ENCODE data around the gene GPR62.
"Not testable (repeated sequence)": the region's sequence is repeated elsewhere in the genome, so short reads cannot be mapped to it uniquely, and the experiment has no call there.

The GPR62 gene

DNA sequence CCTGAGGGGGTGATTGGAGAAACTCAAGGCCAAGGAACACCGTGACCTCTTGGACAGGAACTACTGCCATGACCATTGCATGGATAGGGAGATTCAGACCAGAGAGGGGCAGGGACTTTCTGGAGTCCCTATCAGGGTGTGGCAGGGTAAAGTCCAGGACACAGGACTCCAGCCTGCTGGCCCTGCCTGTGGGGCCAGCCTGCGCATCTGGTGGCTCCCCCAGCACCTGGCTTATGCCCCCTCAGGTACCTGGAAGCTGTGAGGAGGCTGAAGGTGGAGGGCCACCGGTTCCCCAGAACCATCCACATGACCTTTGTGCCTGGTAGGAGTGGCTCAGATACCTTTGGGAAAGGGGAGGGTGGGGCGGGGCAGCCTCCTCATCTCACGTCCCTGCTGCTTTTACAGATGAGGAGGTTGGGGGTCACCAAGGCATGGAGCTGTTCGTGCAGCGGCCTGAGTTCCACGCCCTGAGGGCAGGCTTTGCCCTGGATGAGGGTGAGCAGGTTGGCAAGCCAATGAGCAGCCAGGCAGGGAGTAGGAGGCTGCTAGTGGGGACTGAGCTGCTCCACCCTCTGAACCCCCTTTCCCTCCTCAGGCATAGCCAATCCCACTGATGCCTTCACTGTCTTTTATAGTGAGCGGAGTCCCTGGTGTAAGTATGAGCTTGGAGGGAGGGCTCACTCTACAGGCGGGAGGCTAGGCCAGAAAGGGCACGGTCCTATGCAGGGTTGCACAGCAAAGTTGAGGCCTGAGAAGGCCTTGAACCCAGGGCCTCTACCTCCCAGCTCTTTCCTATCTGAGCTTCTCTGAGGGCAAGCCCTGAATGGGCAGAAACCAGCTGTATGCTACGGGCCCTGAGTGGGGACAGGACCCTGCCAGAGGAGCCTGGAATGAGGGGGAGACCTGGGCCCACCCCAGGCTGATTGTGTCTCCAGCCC, 31.1 kb downstream of the GPR62 start:
- Histone ChIP-seq H3K36me3 (ENCODE audit: control insufficient read depth, insufficient read depth, low read length) (peaks cover 3% of the 10 kb centered on the region; the same call in 1 of the 2 replicates), H3K4me1 (ENCODE audit: control insufficient read depth, insufficient read depth, low read length) (peaks cover 8% of the 10 kb centered on the region; the same call in 1 of the 2 replicates), H3K27me3 (ENCODE audit: control insufficient read depth, insufficient read depth, low read length) (no peaks in the 10 kb centered on the region), H3K27ac (ENCODE audit: low read depth, low read length) (no peak overlapping the region), H3K9me3 (ENCODE audit: control insufficient read depth, insufficient read depth, low read length) (no peaks in the 10 kb centered on the region), H3K9ac (ENCODE audit: low read depth, low read length) (no peak overlapping the region), H3K4me3 (ENCODE audit: low read depth, low read length) (no peak overlapping the region)

DNA sequence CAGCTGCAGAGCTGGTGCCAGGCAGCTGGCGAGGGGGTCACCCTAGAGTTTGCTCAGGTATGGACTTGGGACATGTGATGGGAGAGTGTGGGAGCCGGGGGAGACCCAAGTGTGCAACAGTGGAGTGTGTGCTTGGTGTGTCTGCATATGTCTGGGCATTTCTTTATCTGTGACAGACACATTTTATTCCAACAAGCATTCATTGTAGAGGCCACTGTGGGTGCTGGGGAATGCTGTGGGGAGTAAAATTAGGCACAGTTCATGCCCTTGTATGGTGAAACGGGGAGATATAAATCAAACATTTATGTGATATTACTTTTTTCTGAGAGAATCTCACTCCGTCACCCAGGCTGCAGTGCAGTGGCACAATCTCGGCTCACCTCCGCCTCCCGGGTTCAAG, 32.4 kb downstream of the GPR62 start:
- Histone ChIP-seq H3K27ac (ENCODE audit: low read depth, low read length) (no peak overlapping the region), H3K4me1 (ENCODE audit: control insufficient read depth, insufficient read depth, low read length) (0 out of 2 replicates have a peak, but pooled peaks cover 4% of the 10 kb centered on the region), H3K9ac (ENCODE audit: low read depth, low read length) (no peak overlapping the region), H3K4me3 (ENCODE audit: low read depth, low read length) (no peak overlapping the region), H3K9me3 (ENCODE audit: control insufficient read depth, insufficient read depth, low read length) (no peaks in the 10 kb centered on the region), H3K36me3 (ENCODE audit: control insufficient read depth, insufficient read depth, low read length) (peaks cover 13% of the 10 kb centered on the region), H3K27me3 (ENCODE audit: control insufficient read depth, insufficient read depth, low read length) (no peaks in the 10 kb centered on the region)

DNA sequence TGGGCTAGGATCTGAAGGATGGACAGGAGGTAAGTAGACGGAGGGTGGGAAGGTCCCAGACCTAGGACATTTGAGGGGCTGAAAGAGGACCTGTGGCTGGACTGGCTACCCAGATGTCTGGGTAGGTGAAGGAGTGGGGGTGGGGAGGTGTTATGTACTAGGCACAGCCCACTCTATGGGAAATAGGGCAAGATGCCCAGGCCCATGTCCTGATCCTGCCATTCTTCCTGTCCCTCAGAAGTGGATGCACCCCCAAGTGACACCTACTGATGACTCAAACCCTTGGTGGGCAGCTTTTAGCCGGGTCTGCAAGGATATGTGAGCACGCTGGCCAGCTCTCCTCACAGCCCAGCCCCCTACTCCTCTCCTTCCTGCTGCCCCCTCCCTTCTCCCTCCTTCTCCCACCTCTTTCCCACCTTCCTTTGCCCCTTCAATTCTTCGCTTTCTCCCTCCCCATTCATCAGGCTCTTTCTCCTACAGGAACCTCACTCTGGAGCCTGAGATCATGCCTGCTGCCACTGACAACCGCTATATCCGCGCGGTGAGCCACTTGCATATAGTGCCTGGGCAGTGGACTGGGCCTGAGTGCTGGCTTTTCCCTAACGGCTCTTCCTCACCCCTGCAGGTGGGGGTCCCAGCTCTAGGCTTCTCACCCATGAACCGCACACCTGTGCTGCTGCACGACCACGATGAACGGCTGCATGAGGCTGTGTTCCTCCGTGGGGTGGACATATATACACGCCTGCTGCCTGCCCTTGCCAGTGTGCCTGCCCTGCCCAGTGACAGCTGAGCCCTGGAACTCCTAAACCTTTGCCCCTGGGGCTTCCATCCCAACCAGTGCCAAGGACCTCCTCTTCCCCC, 33.3 kb downstream of the GPR62 start:
- Histone ChIP-seq H3K36me3 (ENCODE audit: control insufficient read depth, insufficient read depth, low read length) (peaks cover 21% of the 10 kb centered on the region), H3K4me1 (ENCODE audit: control insufficient read depth, insufficient read depth, low read length) (0 out of 2 replicates have a peak, but pooled peaks cover 4% of the 10 kb centered on the region), H3K4me3 (ENCODE audit: low read depth, low read length) (no peak overlapping the region), H3K9ac (ENCODE audit: low read depth, low read length) (no peak overlapping the region), H3K9me3 (ENCODE audit: control insufficient read depth, insufficient read depth, low read length) (no peaks in the 10 kb centered on the region), H3K27ac (ENCODE audit: low read depth, low read length) (no peak overlapping the region), H3K27me3 (ENCODE audit: control insufficient read depth, insufficient read depth, low read length) (no peaks in the 10 kb centered on the region)

DNA sequence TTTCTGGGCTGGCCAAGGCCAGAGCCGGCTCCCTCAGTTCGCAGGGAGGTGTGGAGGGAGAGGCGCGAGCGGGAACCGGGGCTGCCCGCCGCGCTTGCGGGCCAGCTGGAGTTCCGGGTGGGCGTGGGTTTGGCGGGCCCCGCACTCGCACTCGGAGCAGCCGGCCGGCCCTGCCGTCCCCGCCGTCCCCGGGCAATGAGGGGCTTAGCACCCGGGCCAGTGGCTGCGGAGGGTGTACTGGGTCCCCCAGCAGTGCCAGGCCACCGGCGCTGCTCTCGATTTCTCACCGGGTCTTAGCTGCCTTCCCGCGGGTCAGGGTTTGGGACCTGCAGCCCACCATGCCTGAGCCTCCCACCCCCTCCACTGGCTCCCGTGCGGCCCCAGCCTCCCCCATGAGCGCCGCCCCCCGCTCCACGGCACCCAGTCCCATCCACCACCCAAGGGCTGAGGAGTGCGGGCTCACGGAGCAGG, 35.4 kb downstream of the GPR62 start:
- H3K27me3 ChIP-seq (ENCODE audit: control insufficient read depth, insufficient read depth, low read length); H3K4me3 ChIP-seq (ENCODE audit: low read depth, low read length); H3K9ac ChIP-seq (ENCODE audit: low read depth, low read length); H3K9me3 ChIP-seq (ENCODE audit: control insufficient read depth, insufficient read depth, low read length): not testable (repeated sequence)
- Histone ChIP-seq H3K27ac (ENCODE audit: low read depth, low read length) (peak overlapping the region; percentile 42), H3K4me1 (ENCODE audit: control insufficient read depth, insufficient read depth, low read length) (peaks cover 11% of the 10 kb centered on the region), H3K36me3 (ENCODE audit: control insufficient read depth, insufficient read depth, low read length) (peaks cover 38% of the 10 kb centered on the region)

DNA sequence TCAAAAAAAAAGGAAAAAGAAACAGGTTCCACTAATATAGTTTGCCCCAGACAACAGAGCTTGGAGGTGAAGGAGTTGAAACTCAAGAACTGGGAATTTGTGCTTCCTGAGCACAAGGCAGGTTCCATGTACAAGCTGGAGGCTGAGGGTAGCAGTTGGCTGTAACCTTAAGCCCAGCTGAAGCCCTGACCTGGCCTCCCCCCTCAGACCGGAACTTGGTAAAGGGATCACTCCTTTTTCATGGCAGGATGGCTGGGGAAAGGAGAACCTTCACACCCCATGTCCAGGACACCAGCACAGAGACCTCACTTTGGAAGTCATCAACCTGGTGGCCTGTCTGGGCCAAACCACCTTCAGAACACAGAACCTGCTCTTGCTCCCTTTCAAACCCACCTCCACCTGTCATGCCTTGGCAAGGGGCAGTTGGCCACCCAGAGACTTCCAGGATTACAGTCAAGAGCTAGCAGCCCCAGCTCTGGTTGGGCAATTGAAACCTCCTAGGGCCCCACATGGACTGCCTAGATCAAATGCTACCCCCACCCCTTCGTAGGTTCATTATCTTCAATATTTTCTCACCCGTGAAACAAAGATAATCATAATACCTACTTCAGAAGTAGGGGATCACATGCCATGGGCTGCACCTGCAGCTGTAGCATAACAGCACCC, 37.0 kb downstream of the GPR62 start:
- Histone ChIP-seq H3K9ac (ENCODE audit: low read depth, low read length) (no peak overlapping the region), H3K4me3 (ENCODE audit: low read depth, low read length) (no peak overlapping the region), H3K36me3 (ENCODE audit: control insufficient read depth, insufficient read depth, low read length) (peaks cover 38% of the 10 kb centered on the region), H3K9me3 (ENCODE audit: control insufficient read depth, insufficient read depth, low read length) (no peaks in the 10 kb centered on the region), H3K27me3 (ENCODE audit: control insufficient read depth, insufficient read depth, low read length) (no peaks in the 10 kb centered on the region), H3K27ac (ENCODE audit: low read depth, low read length) (peak overlapping the region; percentile 48), H3K4me1 (ENCODE audit: control insufficient read depth, insufficient read depth, low read length) (peaks cover 11% of the 10 kb centered on the region)

DNA sequence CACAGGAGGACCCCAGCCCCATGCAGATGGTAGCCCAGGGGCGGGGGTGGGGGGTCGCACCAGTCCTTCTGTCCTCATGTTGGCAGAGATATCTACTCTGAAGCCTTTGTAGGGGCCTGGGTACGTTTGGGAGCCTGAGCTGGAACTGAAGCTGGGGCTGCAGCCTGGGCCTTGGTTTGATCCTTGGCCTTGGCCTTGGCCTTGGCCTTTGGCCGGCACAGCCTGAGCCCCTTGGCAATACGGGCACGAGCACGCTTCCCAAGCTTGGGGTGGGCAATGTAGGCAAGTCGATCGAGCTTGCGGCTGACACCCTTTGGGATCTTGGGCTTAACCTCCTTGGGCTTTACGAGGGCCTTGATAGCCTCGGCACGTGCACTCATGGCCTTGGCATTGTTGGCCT, 38.5 kb downstream of the GPR62 start:
- H3K4me3 ChIP-seq (ENCODE audit: low read depth, low read length); H3K27me3 ChIP-seq (ENCODE audit: control insufficient read depth, insufficient read depth, low read length); H3K9me3 ChIP-seq (ENCODE audit: control insufficient read depth, insufficient read depth, low read length); H3K9ac ChIP-seq (ENCODE audit: low read depth, low read length): not testable (repeated sequence)
- peaks cover 17% of the 10 kb centered on the region for H3K4me1 ChIP-seq (ENCODE audit: control insufficient read depth, insufficient read depth, low read length)
- H3K27ac ChIP-seq (ENCODE audit: low read depth, low read length), result peak overlapping the region; percentile 93
- H3K36me3 ChIP-seq (ENCODE audit: control insufficient read depth, insufficient read depth, low read length), result peaks cover 38% of the 10 kb centered on the region

DNA sequence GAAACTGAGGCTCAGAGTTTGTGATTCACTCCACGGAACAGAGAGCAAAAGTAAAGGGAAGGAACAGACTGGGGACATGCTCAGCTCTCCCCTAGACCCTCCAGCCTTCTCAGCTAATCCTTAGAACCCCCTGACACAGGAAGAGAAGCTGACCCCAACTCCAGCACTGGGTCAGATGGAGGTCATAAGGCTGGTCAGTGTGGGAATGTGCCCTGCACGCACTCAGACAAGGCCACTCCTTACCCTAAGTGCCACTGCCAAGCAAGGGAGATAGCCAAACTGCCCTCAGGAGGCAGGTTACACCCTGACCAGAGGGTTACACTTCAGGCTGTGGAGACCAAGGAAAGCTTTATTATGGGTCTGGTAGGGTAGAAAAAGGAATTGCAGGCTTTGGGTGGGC, 39.3 kb downstream of the GPR62 start:
- H3K36me3 ChIP-seq (ENCODE audit: control insufficient read depth, insufficient read depth, low read length), result peaks cover 35% of the 10 kb centered on the region
- peaks cover 17% of the 10 kb centered on the region for H3K4me1 ChIP-seq (ENCODE audit: control insufficient read depth, insufficient read depth, low read length)
- H3K4me3 ChIP-seq (ENCODE audit: low read depth, low read length), result peak overlapping the region; percentile 93
- no peaks in the 10 kb centered on the region for H3K9me3 ChIP-seq (ENCODE audit: control insufficient read depth, insufficient read depth, low read length)
- H3K9ac ChIP-seq (ENCODE audit: low read depth, low read length), result peak overlapping the region; percentile 98; the same call in 1 of the 2 replicates
- H3K27ac ChIP-seq (ENCODE audit: low read depth, low read length), result peak overlapping the region; percentile 93
- no peaks in the 10 kb centered on the region for H3K27me3 ChIP-seq (ENCODE audit: control insufficient read depth, insufficient read depth, low read length)

DNA sequence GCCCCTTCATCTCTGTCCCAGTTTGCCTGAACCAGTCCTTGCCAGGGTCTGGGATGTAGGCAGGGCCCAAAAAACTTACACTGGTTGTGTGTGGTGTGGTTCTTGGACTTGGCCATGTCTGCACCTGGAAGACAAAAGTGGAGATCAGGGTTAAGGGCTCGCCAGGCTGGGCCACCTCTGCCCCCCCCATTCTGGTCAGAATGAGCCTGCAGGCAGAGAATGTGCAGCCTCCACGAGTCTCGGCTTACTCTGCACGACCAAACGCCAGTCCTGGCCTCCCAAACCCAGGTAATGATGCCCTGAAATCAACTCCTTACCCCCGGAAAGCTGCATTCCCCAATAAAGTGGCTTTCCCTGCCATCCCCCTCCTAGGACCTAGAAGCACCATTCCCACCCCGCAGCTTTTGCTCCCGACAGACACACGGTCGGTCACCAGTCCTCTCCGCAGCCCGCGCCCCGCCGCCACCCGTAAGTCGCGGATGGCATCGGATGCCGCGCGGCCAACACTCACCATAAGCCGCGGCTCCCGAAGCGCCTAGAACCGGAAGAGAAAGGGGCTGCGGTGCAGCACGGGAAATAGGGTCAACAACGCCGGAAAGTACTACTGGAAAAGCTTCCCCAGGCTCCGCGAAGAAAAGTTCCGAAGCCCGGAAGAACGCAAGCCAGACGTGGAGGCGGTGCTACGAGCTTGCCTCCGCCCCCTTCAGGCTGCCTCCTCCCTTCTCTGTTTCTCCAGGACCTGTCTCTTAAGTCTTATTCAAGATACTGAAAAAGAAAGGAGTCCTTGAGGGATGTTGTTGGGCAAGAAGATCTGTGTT, 40.4 kb downstream of the GPR62 start, which contains the start of gene RPL29:
Gene RPL29 (minus strand): TSS at position 550 of the 818 bp plus-strand sequence. CDS start 434 bp downstream, at position 116.
- peak within 1 kb of the TSS; percentile 93 for H3K27ac ChIP-seq (ENCODE audit: low read depth, low read length)
- H3K4me1 ChIP-seq (ENCODE audit: control insufficient read depth, insufficient read depth, low read length), result peaks cover 17% of the 10 kb centered on the region
- H3K9ac ChIP-seq (ENCODE audit: low read depth, low read length), result peak within 1 kb of the TSS; percentile 98
- H3K4me3 ChIP-seq (ENCODE audit: low read depth, low read length), result peak within 1 kb of the TSS; percentile 93
- no peaks in the 10 kb centered on the region for H3K9me3 ChIP-seq (ENCODE audit: control insufficient read depth, insufficient read depth, low read length)
- no peaks in the 10 kb centered on the region for H3K27me3 ChIP-seq (ENCODE audit: control insufficient read depth, insufficient read depth, low read length)
- H3K36me3 ChIP-seq (ENCODE audit: control insufficient read depth, insufficient read depth, low read length), result peaks cover 35% of the 10 kb centered on the region

DNA sequence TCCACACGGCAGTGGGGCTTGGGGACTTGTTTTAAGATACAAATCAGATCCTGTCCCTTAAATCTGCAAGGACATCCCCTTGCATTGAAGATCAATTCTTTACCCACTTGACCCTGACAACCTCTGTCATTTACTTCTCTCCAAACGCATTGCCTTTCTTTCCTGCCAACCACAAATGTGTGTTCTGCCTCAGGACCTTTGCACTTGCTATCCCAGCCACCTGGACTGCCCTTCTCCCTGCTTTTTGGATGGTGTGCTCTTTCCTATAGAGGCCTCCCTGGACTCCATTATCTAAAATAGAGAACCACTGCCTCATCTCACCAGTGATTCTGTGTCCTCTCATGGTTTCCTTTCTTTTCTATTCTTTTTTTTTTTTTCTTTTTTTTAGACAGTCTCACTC, 42.0 kb downstream of the GPR62 start:
- H3K27ac ChIP-seq (ENCODE audit: low read depth, low read length), result no peak overlapping the region

More for the DNA sequence above, 42.0 kb downstream of the GPR62 start:
- H3K9ac ChIP-seq (ENCODE audit: low read depth, low read length), result no peak overlapping the region
- no peaks in the 10 kb centered on the region for H3K9me3 ChIP-seq (ENCODE audit: control insufficient read depth, insufficient read depth, low read length)
- H3K36me3 ChIP-seq (ENCODE audit: control insufficient read depth, insufficient read depth, low read length), result peaks cover 29% of the 10 kb centered on the region
- peaks cover 17% of the 10 kb centered on the region for H3K4me1 ChIP-seq (ENCODE audit: control insufficient read depth, insufficient read depth, low read length)
- no peak overlapping the region for H3K4me3 ChIP-seq (ENCODE audit: low read depth, low read length)
- no peaks in the 10 kb centered on the region for H3K27me3 ChIP-seq (ENCODE audit: control insufficient read depth, insufficient read depth, low read length)

Measured in HUES48 (cell line).